SW480 (cell line): ENCODE measurements around the gene BPI.
"Not testable (repeated sequence)": the region's sequence is repeated elsewhere in the genome, so short reads cannot be mapped to it uniquely, and the experiment has no call there.

Experiments
- DNase-seq: peaks from one replicate; pipeline ENCODE4 v3.0.0-alpha.2; 2016; ENCODE audit warnings: low spot score

The BPI gene

DNA sequence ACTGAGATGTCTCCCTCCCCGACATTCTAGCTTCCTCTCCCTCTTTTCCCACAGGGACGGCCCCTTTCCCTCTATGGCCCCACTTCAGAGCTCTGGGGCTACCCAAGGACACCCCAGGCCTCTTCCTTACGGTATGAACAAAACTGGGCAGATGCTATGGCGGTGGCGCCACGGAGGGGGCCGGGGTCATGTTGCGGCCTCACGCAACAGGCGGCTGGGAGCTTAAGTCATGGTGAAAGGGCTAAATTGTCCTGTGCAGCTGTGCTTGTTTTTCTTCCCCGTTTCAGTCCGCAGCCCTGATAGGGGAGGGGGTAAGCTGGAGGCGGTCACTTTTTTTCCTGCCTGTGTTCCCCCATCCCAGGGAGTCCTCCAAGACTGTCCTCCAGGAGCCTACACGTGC lies 25.8 kb upstream of the BPI start:
- DNase-seq = no peak

DNA sequence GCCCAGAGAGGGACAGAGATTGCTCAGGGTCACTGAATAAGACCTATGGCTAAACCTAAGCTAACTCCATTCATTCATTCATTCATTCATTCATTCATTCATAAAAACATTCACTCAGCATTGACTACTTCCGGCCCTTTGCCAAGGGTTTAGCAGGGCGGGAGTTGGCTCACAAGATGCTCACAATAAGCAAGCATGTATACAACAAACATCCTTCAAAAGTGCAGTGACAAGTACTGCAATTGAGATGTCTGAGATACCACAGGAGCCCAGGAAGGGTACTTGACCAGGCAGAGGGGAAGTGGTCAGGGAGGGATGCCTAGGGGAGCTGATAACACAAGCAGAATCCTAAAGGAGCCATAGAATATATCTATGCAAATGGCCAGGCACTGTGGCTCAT lies 25.2 kb upstream of the BPI start:
- DNase-seq = no peak

DNA sequence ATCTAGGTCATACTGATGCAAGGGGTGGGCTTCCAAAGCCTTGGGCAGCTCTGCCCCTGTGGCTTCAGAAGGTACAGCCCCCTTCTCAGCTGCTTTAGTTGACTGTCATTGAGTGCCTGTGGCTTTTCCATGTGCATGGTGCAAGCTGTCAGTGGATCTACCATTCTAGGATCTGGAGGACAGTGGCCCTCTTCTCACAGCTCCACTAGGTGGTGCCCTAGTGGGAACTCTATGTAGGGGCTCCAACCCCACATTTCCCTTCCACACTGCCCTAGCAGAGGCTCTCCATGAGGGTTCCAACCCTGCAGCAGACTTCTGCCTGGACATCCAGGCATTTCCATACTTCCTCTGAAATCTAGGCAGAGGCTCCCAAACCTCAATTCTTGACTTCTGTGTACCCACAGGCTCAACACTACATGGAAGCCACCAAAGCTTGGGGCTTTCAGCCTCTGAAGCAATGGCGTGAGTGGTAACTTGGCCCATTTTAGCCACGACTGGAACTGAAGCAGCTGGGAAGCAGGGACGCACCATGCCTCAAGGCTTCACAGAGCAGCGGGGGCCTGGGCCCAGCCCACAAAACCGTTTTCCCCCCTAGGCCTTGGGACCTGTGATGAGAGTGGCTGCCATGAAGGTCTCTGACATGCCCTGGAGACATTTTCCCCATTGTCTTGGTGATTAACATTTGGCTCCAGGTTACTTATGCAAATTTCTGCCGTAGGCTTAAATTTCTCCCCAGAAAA lies 22.6 kb upstream of the BPI start:
- DNase-seq = not testable (repeated sequence)

DNA sequence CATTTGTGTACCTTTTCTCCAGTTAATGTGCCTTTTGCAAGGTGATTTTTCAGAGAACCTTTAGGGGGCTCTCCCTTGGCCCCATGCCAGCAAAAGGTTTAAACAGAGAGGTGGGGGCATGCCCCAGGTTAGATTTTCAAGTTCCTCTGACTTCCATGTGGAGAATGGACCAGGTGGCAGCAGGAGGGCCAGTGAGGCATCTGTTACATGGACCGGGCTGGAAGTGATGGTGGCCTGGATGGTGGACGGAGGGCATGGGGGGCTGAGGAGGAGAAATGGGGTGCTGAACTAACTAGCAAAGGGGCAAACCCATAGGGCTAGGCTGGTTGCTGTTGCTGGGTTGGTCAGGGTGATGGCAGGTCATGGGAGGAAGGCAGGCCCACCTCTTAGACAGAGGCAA lies 20.7 kb upstream of the BPI start:
- DNase-seq = no peak

DNA sequence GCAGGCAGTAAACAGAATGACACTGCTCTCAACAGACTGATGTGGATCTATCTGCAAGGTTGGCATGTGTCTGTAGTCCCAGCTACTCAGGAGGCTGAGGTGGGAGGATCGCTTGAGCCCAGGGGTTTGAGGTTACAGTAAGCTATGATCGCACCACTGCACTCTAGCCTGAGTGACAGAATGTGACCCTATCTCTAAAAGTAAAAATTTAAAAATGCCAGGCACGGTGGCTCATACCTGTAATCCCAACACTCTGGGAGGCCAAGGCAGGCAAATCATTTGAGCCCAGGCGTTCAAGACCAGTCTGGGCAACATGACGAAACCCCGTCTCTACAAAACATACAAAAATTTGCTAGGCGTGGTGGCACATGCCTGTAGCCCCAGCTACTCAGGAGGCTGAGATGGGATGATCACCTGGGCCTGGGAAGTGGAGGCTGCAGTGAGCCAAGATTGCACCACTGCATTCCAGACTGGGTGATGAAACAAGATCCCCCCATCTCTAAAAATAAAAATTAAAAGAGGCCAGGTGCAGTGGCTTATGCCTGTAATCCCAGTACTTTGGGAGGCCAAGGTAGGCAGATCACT lies 19.8 kb upstream of the BPI start:
- not testable (repeated sequence) for DNase-seq

DNA sequence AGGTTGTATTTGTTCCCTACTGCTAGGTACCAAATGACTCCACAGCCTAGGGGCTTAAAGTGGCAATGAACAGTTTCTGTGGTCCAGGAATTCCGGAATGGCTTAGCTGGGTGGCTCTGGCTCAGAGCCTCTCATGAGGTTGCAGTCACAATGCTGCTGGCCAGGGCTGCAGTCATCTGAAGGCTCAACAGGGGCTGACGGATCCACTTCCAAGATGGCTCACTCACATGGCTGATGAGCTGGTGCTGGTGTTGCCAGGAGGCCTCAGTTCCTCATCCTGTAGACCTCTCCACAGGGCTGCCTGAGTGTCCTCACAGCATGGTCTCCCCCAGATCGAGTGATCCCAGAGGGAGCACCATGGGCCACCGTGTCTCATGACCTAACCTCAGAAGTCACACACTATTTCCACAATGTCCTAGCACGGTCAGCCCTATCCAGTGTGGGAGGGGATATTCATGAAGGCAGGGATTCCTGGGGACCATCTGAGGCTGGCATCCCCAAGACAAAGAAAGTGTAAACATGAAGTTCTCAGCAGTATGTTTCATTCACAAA lies 19.0 kb upstream of the BPI start:
- DNase-seq = no peak

DNA sequence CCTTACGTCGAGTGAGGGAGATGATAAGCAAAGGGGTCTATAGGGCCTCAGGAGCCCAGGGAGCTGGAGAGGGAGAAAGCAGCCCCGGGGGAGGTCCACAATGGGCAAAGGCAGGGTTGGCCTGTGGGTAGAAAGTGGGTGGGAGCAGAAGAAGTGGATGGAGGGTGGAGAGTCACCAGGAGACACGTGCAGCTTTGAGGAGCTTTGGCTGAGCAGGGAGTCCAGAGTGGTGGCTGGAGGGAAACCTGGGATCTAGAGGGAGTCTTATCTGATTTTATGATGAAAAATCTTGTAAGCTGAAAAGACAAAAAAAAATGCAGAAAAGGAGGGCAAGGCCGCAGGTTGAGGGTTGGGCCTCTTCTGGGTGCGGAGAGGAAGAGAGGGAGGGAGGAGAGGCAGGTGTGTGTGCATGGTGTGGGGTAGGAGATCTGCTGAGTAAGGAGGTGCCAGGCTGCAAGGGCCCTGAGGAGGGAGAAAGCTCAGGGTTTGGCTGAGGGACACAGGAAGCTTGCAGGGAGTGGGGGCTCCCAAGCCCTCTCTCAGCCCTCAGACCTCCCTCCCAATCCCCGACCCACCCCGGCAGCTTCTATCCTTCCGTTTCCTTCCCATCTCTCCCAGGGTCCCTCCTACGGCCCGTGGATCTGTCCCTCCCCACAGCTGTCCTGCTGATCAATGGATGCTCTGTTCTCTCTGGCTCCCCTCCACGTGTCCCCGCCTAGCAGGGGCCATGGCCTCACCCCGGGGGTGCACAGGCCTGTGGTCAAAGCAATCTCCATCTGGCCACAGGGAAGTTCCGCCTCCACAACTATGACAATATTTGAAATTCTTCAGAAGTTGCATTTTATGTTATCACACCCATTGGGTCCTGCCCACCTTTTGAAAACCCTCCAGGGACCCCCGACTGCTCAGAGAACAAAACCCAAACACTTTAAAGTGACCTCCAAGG lies 17.1 kb upstream of the BPI start:
- DNase-seq = peak; percentile 93

DNA sequence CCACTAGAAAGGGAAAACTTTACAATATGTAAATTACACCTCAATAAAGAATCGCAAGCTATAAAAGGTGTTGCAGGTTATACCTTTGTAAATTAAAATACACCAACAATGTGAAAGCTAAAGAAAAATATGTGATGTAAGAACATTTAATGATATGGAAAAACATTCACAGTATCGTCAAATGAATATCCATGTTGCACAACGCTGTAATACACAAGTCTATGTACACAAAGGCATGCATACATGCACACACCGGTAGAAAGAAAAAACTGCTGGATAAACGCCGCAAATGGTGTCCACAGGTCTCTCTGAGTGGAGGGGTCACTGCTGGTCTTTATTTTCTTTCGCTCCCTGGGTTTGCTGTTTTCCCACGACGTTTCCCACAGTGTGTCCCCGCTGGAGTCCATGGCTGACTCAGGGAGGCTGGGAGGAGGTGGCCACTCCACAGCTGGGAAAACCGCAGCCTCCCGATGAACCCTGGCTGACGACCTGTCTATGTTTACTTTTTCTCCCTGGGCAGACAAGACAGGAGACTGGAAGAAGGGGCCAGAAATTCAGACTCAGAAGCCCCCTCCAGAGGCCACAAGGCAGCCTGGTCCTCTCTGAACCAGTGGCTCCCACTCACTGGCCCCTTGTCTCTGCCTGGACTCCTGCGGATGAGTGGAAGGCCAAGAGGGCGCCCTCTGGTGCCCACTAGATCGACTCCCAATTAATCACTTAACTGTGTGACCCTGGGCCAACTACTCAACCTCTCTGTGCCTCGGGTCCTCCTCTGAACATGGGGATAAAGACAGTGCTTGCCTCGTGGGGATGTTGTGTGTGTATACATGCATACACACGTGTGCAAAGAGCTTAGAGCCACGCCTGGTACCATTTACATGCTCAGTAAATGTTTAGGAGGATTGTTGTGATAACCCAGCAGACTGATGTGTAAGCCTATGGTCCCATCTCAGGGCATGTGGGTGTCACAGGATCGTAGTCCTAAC lies 12.8 kb upstream of the BPI start:
- DNase-seq = peak; percentile 83

DNA sequence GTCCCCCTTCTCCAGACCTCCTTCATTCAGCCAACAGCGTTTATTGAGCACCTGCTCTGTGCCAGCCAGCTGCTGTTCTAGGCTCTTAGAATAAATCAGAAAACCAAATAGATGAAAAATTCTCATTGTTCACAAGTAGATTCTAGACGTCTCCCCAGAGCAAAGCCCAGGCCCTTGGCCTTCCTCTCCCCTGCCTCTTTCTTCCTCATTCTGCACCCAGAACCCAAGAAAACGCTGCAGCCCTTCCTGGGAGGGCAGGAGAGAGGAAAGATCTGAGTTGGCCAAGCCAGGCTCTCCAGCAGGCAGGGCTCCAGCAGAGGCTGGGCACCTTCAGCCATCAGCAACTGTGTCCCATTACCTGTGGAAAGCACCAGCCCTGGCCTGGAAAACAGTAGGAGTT lies 12.0 kb upstream of the BPI start:
- no peak for DNase-seq

DNA sequence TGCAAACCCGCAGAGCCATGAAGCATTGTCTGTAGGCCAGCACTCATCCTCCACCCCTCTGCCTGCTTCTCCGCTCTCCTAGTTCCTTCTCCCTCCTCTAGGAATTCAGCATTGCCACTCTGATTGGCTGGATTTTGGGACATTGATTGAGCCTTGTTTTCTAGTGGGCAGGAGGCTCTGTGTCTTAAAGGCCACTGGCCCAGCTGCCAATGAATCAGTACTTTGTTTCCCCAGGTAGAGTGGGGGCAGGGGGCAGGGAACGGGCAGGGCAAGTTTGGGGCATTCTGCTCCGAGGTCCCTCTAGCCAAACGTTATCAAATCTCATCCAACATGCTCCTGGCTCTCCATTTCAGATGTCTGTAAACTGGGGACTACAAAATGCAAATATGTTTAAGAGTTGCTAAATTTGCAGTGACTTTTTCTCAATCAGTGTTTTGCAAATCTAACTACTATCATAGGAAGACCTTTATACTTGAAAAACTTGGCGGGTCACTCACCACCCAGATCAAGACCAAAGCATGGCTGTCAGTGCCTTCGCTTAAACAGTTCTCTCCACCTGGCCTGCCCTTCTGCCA lies 10.4 kb upstream of the BPI start:
- DNase-seq = no peak

DNA sequence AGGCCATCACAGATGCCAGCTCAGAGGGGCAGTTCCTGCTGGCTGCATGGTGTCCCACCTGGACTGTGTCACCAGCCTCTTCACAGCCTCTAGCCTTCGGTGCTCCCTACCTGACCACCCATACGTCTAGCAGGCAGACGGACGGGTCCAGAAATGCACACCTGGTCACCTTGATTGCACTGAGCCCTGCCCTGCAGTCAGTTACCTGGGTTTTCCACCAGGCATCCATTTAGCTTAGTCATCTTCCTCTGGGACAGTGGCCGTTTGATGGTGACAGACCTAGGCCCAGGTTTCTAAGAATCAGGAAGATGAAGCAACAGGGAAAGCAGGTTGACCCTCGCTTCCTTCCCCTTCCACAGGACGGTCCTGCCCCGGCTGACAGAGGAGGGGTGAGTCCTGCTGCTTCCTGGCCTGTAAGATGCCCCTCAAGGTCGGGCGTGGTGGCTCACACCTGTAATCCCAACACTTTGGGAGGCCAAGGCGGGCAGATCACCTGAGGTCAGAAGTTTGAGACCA lies 9.8 kb upstream of the BPI start:
- DNase-seq = no peak

DNA sequence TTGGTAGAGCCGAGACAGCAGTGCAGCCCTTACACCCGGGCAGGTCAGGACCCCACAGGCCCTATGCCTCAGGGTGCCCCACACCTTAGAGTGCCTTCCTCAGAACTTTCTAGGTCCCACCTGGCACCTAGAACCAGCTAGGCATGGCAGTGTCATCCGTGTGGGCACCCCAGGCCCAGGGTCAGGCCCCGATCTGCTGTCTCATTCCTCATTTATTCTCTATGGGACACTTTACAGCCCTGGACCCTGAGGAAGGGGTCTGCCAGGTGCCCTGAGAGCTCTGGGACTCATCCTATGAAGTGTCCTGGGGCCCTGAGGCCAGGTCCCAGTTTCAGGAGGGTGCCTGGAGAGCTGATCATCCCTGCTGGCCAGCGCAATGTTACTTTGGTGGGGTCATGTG lies 8.1 kb upstream of the BPI start:
- DNase-seq = no peak

DNA sequence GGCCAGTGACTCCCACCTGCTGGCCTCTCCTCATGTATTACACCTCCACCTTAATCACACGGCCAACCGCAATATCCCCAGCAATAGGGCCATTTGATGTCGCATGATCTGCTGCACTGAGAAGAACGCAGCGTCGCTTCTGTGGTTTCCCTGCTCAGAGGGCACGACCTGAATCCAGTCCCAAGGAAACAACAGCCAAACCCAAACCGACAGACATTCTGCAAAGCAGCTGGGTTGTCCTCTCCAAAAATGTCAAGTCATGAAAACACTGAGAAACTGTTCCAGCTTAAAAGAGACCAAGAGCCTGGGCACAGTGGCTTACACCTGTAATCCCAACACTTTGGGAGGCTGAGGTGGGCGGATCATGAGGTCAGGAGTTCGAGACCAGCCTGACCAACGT lies 7.5 kb upstream of the BPI start:
- DNase-seq = no peak

DNA sequence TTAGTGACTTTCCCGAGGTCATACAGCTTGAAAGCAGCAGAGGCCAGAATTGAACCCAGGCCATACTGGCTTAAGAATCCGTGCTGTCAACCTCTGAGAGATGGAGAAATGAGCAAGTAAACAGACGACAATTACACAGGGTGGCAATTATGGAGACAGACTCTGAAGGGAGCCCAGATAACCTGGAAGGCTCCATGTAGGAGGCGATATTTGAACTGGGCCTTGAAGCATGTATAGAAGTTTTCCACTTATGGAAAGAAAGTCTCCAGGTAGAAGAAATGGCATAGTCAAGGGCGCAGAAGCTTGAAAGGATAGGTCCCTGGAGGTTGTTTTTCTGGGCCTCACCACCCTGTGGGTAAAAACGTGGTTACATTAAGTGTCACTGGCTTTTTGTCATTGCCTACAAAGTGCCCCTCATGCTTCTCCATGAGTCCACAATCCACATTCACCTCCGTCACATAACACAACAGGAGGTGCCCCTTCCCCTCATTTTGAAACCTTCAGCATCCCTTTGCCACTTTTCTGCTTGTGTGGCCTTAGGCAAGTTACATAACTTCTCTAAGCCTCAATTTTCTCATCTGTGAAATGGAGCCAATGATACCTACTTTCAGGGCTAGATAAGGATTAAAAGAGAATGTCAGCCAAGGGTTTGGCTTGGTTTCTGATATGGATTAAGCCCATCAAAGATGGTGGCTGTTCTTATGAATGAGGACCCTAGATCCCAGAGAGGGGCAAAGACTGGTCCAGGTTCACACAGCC lies 5.9 kb upstream of the BPI start:
- no peak for DNase-seq

DNA sequence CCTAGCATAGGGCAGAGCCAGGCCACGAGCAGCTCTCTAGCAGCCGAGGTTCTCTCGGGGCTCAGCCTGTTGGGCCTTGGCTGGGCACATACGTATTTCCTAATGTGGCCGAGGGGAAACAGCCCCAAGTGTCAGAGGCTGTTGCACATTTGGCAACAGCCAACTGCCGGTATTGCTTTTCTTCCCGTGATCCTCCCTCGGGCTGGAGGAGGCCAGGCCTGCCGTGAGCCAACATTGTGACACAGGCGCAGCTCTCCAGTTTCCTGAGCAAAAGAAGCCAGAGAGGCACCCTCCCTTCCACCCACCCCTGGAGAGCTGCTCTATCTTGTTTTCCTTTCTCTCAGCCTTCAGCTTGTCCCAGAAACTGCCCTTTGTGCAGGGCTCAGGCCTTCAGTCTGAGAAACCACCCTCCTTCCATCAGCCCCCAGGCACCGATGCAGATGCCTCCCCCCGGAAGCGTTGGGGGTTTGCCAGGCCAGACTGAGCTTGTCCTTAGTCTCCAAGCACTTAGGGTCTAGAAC lies 5.1 kb upstream of the BPI start:
- no peak for DNase-seq

DNA sequence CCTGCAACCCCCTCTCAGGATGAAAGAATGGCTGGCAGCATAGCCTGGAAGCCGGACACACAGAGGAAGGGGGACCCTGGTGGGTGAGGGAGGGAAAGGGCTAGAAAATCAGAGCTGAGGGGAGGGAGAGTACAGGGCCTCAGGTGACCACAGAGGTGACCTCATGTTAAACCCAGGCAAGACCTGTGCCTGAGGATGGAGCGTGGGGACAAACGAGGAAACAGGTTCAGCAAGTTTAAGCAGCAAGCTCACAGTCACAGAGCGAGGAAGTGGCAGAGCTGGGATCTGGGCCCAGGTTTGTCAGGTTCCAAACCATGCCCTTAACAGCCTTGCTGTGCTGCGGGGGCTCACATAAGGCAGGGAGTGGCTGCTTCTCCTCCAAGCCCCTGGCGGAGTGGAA lies 4.0 kb upstream of the BPI start:
- DNase-seq = no peak

DNA sequence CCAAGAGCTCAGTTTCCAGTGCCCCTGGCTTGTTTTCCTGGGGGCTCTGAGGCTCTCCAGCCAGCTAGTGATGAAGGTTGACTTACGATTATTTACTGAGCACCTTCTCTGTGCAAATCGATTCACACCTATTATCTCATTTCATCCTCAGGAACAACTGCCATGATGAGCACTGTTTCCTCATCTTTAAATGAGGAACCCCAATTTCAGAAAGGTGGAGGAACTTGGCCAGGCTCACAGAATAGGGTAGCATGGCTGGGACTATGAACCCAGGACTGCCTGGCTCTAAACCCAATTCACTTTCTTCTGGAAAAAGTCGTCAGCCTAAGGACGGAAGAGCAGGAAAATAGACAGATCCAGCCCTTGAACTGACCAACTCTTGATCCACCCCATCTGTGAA lies 3.5 kb upstream of the BPI start:
- no peak for DNase-seq

DNA sequence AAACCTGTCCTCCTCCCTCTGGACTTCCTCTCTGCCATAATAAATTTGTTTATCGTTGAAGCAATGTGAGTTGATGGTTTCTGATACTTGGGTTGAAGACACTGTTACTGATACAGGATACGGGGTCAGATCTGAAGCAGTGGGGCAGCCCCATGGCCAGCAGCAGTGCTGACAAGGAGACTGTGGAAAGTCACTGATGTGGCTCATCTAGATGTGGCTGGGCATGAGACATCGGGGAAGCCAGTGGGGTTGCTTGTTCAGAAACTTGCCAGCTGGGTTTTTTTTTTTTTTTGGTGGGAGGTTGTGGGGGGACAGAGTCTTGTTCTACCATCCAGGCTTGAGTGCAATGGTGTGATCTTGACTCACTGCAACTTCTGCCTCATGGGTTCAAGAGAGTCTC lies 2.6 kb upstream of the BPI start:
- no peak for DNase-seq

DNA sequence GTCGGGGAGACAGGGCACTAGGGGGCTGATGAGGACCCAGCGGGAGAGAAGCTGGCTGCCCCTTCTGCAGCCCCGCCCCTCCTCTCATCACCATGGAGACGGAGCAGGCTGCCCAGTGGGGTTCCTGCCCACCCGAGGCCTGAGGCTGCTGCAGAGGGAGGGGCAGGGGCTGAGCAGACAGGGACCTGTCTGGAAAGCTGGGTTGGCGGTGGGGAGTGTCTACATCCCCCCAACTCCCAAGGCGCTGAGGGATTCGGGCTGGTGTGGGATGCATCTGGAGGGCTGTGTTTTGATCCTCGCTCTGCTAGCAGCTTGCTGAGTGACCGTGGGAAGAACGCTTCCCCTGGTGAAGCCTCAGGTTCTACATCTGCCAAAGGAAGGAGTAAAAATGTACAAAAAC lies 1.2 kb upstream of the BPI start:
- DNase-seq = no peak
